Measurements from ENCODE around the gene KRT3. TPM values are rescaled to one million over a fixed set of nuclear protein-coding genes. Genes with fewer than 3 reads are reported as not detected.
"Not testable (repeated sequence)": the region's sequence is repeated elsewhere in the genome, so short reads cannot be mapped to it uniquely, and the experiment has no call there.

KRT3 gene
- total RNA-seq, 1 donor from 2014 or later = not detected

GRCh38 chr12:52766351-52767019 is 29.4 kb downstream of the KRT3 start:
- no peak for FAIRE-seq
- DNase-seq (ENCODE audit: low spot score in 2 of 2) = no peak

- FAIRE-seq (no peak), DNase-seq (ENCODE audit: low spot score in 2 of 2) (no peak)
Measured at GRCh38 chr12:52765702-52766101, 30.2 kb downstream of the KRT3 start.

GRCh38 chr12:52763991-52764390 is 31.9 kb downstream of the KRT3 start:
- DNase-seq (ENCODE audit: low spot score in 2 of 2) (no peak), FAIRE-seq (no peak)

- DNase-seq (ENCODE audit: low spot score in 2 of 2) = no peak
- no peak for FAIRE-seq
Measured at GRCh38 chr12:52763036-52763659, 32.8 kb downstream of the KRT3 start.

GRCh38 chr12:52761802-52762201 is 34.1 kb downstream of the KRT3 start:
- DNase-seq (ENCODE audit: low spot score in 2 of 2) (no peak), FAIRE-seq (no peak)

- not testable (repeated sequence) for FAIRE-seq; DNase-seq (ENCODE audit: low spot score in 2 of 2)
Measured at GRCh38 chr12:52761218-52761617, 34.7 kb downstream of the KRT3 start.

- no peak for DNase-seq (ENCODE audit: low spot score in 2 of 2)
- FAIRE-seq = no peak
Measured at GRCh38 chr12:52760623-52761022, 35.3 kb downstream of the KRT3 start.

GRCh38 chr12:52759695-52760094 is 36.2 kb downstream of the KRT3 start:
- FAIRE-seq (no peak), DNase-seq (ENCODE audit: low spot score in 2 of 2) (no peak)

GRCh38 chr12:52759218-52759617 is 36.7 kb downstream of the KRT3 start:
- no peak for FAIRE-seq
- DNase-seq (ENCODE audit: low spot score in 2 of 2) = no peak

DNA sequence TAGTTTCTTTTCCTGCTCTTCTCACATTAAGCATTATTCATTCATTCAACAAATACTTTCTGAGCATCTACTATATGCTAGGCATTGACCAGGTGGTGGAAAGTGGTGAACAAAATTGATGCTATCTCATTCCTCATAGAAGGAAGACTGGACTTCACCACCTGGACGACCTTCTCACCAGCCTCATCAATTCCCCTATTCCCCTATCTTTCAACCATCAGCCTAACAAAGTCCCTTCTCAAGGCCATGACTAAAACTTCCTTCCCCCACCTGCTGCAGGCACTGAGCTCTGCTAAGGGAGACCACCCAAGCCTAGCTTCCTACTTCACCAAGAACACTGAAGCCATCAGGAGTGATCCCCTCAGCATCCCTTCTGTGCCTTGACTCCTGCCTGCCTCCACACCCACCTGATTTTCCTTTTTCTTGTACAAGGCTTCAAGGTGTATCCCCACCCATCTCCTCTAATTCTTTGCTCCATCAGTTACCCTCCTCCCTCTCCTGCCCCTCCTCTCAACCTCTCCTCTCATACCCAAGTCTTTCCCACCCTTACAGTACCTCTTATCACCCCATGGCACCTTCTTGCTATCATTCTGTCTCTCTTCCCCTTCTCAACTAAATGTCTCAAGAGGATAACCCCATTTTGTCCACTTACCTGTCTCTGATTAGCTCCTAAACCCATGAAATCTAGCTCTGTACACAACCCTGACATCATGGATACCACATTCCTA is 38.3 kb downstream of the KRT3 start:
- DNase-seq (ENCODE audit: low spot score in 2 of 2) (no peak), FAIRE-seq (no peak)

- DNase-seq (ENCODE audit: low spot score in 2 of 2) = no peak
- no peak for FAIRE-seq
Measured at GRCh38 chr12:52756281-52756960, 39.5 kb downstream of the KRT3 start.

- FAIRE-seq (no peak), DNase-seq (ENCODE audit: low spot score in 2 of 2) (no peak)
Measured at GRCh38 chr12:52755533-52755932, 40.4 kb downstream of the KRT3 start.

DNA sequence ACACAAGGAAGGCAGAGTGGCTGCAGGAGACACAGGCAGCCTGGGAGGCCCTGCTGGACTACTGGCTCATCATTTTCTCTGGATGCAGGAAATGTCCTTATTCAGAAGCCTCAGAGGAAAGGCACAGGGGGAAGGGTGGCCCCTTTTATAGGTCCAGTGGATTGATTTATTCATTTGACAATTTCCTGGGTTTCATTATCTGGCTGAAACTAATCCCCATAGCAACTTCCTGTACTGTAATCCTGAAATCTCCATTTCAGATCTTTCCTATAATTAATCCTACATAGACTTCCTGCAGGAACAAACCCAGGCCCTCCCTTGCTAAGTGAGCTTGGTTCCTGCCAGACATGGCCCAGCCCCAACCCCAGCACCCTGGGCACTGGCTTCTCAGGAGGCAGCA is 41.8 kb downstream of the KRT3 start:
- no peak for FAIRE-seq
- no peak for DNase-seq (ENCODE audit: low spot score in 2 of 2)

- DNase-seq (ENCODE audit: low spot score in 2 of 2) (no peak), FAIRE-seq (no peak)
Measured at GRCh38 chr12:52753283-52753682, 42.6 kb downstream of the KRT3 start.

DNA sequence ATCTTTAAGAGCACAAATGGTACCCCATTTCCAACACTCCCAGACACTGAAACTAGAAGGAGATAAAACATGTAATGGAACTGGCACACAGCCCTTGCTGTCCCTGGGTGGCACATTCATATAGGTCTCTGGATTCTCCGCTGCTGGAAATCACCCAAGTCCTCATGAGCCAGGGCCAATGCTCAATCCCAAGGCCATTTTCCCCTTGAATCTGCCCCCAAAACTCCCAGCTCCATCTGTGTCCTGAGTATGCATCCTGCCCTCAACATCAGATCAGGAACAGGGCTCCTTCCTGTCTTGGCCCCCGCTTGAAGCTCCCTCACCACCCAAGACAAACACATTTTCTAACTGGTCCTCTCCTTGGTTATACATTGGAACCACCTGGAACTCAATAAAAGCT is 43.4 kb downstream of the KRT3 start:
- no peak for DNase-seq (ENCODE audit: low spot score in 2 of 2)
- FAIRE-seq = no peak

DNA sequence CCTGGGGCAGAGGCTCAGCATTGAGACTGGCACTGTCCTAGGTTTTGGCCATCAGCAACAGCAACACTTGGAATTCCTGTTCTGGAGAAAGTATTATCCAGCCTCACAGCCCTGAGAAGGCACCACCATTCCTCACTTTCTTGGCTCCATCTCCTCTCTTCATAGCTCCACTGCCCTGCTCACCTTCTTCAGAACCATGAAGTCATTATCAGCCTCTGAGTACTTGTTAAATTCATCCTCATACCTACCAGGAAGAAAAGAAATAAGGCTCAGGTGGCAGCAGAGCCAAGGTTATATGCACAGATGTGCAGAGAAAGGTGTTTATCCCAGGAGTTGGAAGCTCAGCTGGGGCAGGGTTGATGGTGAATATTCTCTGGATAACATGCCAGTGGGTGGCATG is 44.1 kb downstream of the KRT3 start:
- no peak for FAIRE-seq
- DNase-seq (ENCODE audit: low spot score in 2 of 2) = no peak

- not testable (repeated sequence) for FAIRE-seq; DNase-seq (ENCODE audit: low spot score in 2 of 2)
Measured at GRCh38 chr12:52750532-52750931, 45.4 kb downstream of the KRT3 start.

DNA sequence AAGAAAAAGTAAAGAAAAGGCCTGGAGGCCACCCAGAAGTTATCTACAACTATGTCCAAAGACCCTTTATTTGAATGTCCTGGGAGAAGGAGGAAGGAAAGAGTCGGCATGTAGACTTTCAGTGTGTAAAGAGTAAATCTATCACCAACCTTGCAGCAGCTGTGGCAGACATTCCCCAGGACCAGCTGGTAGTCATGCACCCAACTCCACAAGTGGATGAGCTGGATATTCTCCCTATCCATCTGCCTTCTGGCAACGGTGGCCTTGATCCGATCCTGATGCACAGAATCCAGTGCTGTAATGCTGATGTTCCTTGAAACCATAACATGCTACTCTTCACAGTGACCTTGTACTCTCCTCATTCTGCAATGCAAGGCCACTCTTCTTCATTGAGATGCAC is 46.1 kb downstream of the KRT3 start:
- no peak for DNase-seq (ENCODE audit: low spot score in 2 of 2)
- FAIRE-seq = no peak

GRCh38 chr12:52748578-52748977 is 47.3 kb downstream of the KRT3 start:
- DNase-seq (ENCODE audit: low spot score in 2 of 2) = no peak
- FAIRE-seq = no peak

GRCh38 chr12:52745554-52745953 is 50.4 kb downstream of the KRT3 start:
- DNase-seq (ENCODE audit: low spot score in 2 of 2) (no peak), FAIRE-seq (no peak)

- DNase-seq (ENCODE audit: low spot score in 2 of 2) (no peak), FAIRE-seq (no peak)
Measured at GRCh38 chr12:52744493-52745156, 51.3 kb downstream of the KRT3 start.
